Endothelial cell of umbilical vein (primary cell): ENCODE measurements around the gene PNCK. TPM values are rescaled to one million over a fixed set of nuclear protein-coding genes. Genes with fewer than 3 reads are reported as not detected.

Experiments used
- BruUV-seq: library from RNA; stranded (reverse); fragments of 400-500 nt; replicated peaks from 2 replicates; lab custom pipeline; 2021; lab: Mats Ljungman, UMichigan
- CTCF ChIA-PET: fragments of 300-600, 350-600 bp; sonication (Branson Sonifier 250); formaldehyde crosslinking; loops from one replicate; lab custom pipeline; 2021; ENCODE audit warnings: antibody characterized with exemption, inconsistent platforms; lab: Charles Lee
- POLR2A ChIA-PET: fragments of 300-600, 350-600 bp; sonication (Branson Sonifier 250); formaldehyde crosslinking; loops from one replicate; lab custom pipeline; 2021; ENCODE audit warnings: antibody characterized with exemption, inconsistent platforms; lab: Charles Lee
- DNase-seq: peaks from one replicate; pipeline ENCODE4 v3.0.0-alpha.2; 2011; ENCODE audit warnings: low read depth, low spot score
- FAIRE-seq: peaks from 2 replicates; lab custom pipeline; 2011; peaks lifted over from hg19 to GRCh38; lab: Jason Lieb, UNC
- H2AFZ ChIP-seq: 2 replicates; pipeline ENCODE4 v1.6.0; 2012; ENCODE audit warnings: low read depth, low read length, control low read depth, inconsistent platforms
- H3K27ac ChIP-seq: 2 replicates; pipeline ENCODE4 v1.5.1; 2011; ENCODE audit warnings: low read depth, mild to moderate bottlenecking, control low read depth, low read length, moderate library complexity; ENCODE audit not compliant: insufficient read depth
- H3K27me3 ChIP-seq, 2 experiments: 2 replicates each; pipeline versions ENCODE4 v1.6.0 to v1.6.1; 2011; ENCODE audit warnings: low read length in 2 of 2, mixed read lengths in 1 of 2; ENCODE audit not compliant: control insufficient read depth in 2 of 2, insufficient read depth in 2 of 2
- H3K36me3 ChIP-seq, 2 experiments: 2 replicates in 1 of 2; 3 replicates in 1 of 2; pipeline ENCODE4 v1.5.1; 2011; ENCODE audit warnings: low read length in 2 of 2, mild to moderate bottlenecking in 1 of 2, moderate library complexity in 1 of 2; ENCODE audit not compliant: control insufficient read depth in 2 of 2, insufficient read depth in 2 of 2; ENCODE audit errors: extremely low read depth in 1 of 2
- H3K4me1 ChIP-seq: 3 replicates; pipeline ENCODE4 v1.5.1; 2011; ENCODE audit warnings: mild to moderate bottlenecking, low read length; ENCODE audit not compliant: control insufficient read depth, insufficient read depth; ENCODE audit errors: extremely low read depth
- H3K4me2 ChIP-seq: 2 replicates; pipeline ENCODE4 v1.6.1; 2011; ENCODE audit warnings: low read length, control low read depth, mixed read lengths; ENCODE audit not compliant: insufficient read depth
- H3K4me3 ChIP-seq, 3 experiments: fragments of 200-600 bp in 1 of 3; sonication (generic), shearing (Covaris generic) in 1 of 3; replicated peaks in 1 of 3; 2 replicates each; pipeline ENCODE4 v1.5.1; 2011 to 2016; ENCODE audit warnings: control low read depth in 3 of 3, low read length in 3 of 3, mild to moderate bottlenecking in 2 of 3, inconsistent platforms in 1 of 3, low read depth in 1 of 3, moderate library complexity in 1 of 3; ENCODE audit not compliant: insufficient read depth in 1 of 3
- H3K79me2 ChIP-seq: 2 replicates; pipeline ENCODE4 v1.6.0; 2012; ENCODE audit warnings: low read length, inconsistent platforms; ENCODE audit not compliant: control insufficient read depth, insufficient read depth
- H3K9ac ChIP-seq: replicated peaks from 2 replicates; pipeline ENCODE3; 2011; ENCODE audit warnings: low read length, control low read depth; ENCODE audit not compliant: insufficient read depth; ENCODE audit errors: extremely low read depth
- H3K9me1 ChIP-seq: replicated peaks from 3 replicates; pipeline ENCODE4 v1.6.0; 2011; ENCODE audit warnings: mild to moderate bottlenecking, low read length; ENCODE audit not compliant: control insufficient read depth, insufficient read depth; ENCODE audit errors: extremely low read depth
- H3K9me3 ChIP-seq: replicated peaks from 2 replicates; pipeline ENCODE4 v1.5.1; 2012; ENCODE audit warnings: low read length, inconsistent platforms; ENCODE audit not compliant: control insufficient read depth, insufficient read depth
- H4K20me1 ChIP-seq: replicated peaks from 2 replicates; pipeline ENCODE3; 2011; ENCODE audit warnings: mild to moderate bottlenecking, low read length; ENCODE audit not compliant: control insufficient read depth, insufficient read depth; ENCODE audit errors: extremely low read depth
- CTCF ChIP-seq, 2 donors: IDR thresholded peaks; 1 replicate in 1 of 2; 2 replicates in 1 of 2; pipeline ENCODE4 v1.5.1; 2011; ENCODE audit warnings: low read length in 2 of 2, mild to moderate bottlenecking in 2 of 2, moderate library complexity in 2 of 2, control low read depth in 1 of 2, inconsistent platforms in 1 of 2, low read depth in 1 of 2; ENCODE audit not compliant: insufficient read depth in 1 of 2; ENCODE audit errors: extremely low read depth in 1 of 2
- EZH2 ChIP-seq: IDR thresholded peaks from 2 replicates; pipeline ENCODE4 v1.6.1; 2012; ENCODE audit warnings: borderline replicate concordance, low read depth, mild to moderate bottlenecking, moderate library complexity, low read length, inconsistent platforms; ENCODE audit not compliant: severe bottlenecking
- FOS ChIP-seq: IDR thresholded peaks from 2 replicates; pipeline ENCODE4 v1.6.1; 2011; ENCODE audit warnings: mild to moderate bottlenecking, low read length, moderate library complexity, borderline replicate concordance; ENCODE audit not compliant: insufficient read depth
- GATA2 ChIP-seq: IDR thresholded peaks from 2 replicates; pipeline ENCODE4 v1.7.0; 2011; ENCODE audit warnings: low read depth, mild to moderate bottlenecking, moderate library complexity, mixed read lengths, low read length; ENCODE audit not compliant: insufficient read length, insufficient read depth
- JUN ChIP-seq: IDR thresholded peaks from 2 replicates; pipeline ENCODE4 v1.6.1; 2011; ENCODE audit warnings: borderline replicate concordance, low read depth; ENCODE audit not compliant: insufficient read length, insufficient read depth
- MAX ChIP-seq: IDR thresholded peaks from 2 replicates; pipeline ENCODE4 v1.6.1; 2011; ENCODE audit not compliant: insufficient read depth, insufficient read length
- MYC ChIP-seq: IDR thresholded peaks from one replicate; pipeline ENCODE4 v1.6.1; 2011; ENCODE audit warnings: mild to moderate bottlenecking, low read depth, low read length
- POLR2A ChIP-seq: IDR thresholded peaks from 2 replicates; pipeline ENCODE4 v1.6.1; 2012; ENCODE audit warnings: low read depth, mild to moderate bottlenecking, control low read depth, low read length
- POLR2AphosphoS5 ChIP-seq: IDR thresholded peaks from 2 replicates; pipeline ENCODE4 v1.6.1; 2012; ENCODE audit warnings: low read depth, mild to moderate bottlenecking, control low read depth, low read length, moderate library complexity; ENCODE audit not compliant: insufficient read depth
- dilution Hi-C: fragments of 300-500 bp; cut with MboI; formaldehyde crosslinking; loops from one replicate; pipeline ENCODE4 v1.15.0; 2019; ENCODE audit warnings: low sequenced_read_pairs; ENCODE audit not compliant: extremely low pct_ligation_motif_present
- intact Hi-C: fragments of 100-400 bp; cut with micrococcal nuclease; formaldehyde crosslinking; loops from one replicate; pipeline ENCODE4 v1.10.0; 2022
- polyA plus RNA-seq, 4 experiments: library from polyadenylated mRNA; depleted of rRNA in 3 of 4; stranded (reverse) in 3 of 4; unstranded in 1 of 4; fragments of >200 nt; gene quantifications; 2 replicates each; pipeline versions ENCODE4 v1.2.1 to v1.2.3, GENCODE V29; 2011 to 2012; ENCODE audit warnings: missing spikeins in 1 of 4
- total RNA-seq: library from RNA; stranded (reverse); gene quantifications from 2 replicates; pipeline ENCODE4 v1.2.3, GENCODE V29; 2021

Gene PNCK
- total and polyA plus RNA-seq, 2 donors (not counting 3 experiments of a cell fraction or from before 2014, with no cell fraction given) = 0.12 TPM; not detected in 1

GRCh38 chrX:153685751-153686696, 12.4 kb upstream of the PNCK start:
- POLR2A ChIA-PET = no interaction called here
- no peak for DNase-seq
- H3K27ac ChIP-seq = no peak overlapping the region

More at GRCh38 chrX:153685751-153686696, 12.4 kb upstream of the PNCK start:
- Histone ChIP-seq H3K27me3 (no peaks in the 10 kb centered on the region), H4K20me1 (no peaks in the 10 kb centered on the region), H3K4me1 (peaks cover 4% of the 10 kb centered on the region), H3K9me1 (no peaks in the 10 kb centered on the region), H3K79me2 (no peaks in the 10 kb centered on the region), H3K4me3 (no peak overlapping the region), H2AFZ (no peak overlapping the region), H3K4me2 (no peak overlapping the region), H3K9ac (no peak overlapping the region), H3K36me3 (no peaks in the 10 kb centered on the region), H3K9me3 (no peaks in the 10 kb centered on the region)
- no TSS peak for BruUV-seq
- intact Hi-C loops (no loop called here), dilution Hi-C loops (no loop called here)
- CTCF ChIA-PET = interaction anchor here (0.7 to 4.2 kb wide), 2 partner anchors 22 to 77 kb away, joined by 3 to 30 read pairs; no protein-coding TSS in a partner anchor
- no peak for TF ChIP-seq JUN
- TF ChIP-seq POLR2A = no peak
- no peak for TF ChIP-seq MAX
- no peak for TF ChIP-seq CTCF (IDR thresholded peaks at IDR 0.05; ENCODE audit: extremely low read depth in 1 of 2, insufficient read depth in 1 of 2, low read depth in 1 of 2, low read length in 2 of 2)
- TF ChIP-seq POLR2AphosphoS5 = no peak
- TF ChIP-seq EZH2 = no peak
- TF ChIP-seq FOS = no peak
- TF ChIP-seq MYC = no peak
- no peak for TF ChIP-seq GATA2
- FAIRE-seq = no peak
